ENCODE data around the gene PRKCH. TPM values are rescaled to one million over a fixed set of nuclear protein-coding genes. Genes with fewer than 3 reads are reported as not detected.

Gene PRKCH
- total and polyA plus RNA-seq, 2 of the 13 experiments (the other 11 are each of a cell fraction or from before 2014, with no cell fraction given), result 0.48 to 1.3 TPM

DNA sequence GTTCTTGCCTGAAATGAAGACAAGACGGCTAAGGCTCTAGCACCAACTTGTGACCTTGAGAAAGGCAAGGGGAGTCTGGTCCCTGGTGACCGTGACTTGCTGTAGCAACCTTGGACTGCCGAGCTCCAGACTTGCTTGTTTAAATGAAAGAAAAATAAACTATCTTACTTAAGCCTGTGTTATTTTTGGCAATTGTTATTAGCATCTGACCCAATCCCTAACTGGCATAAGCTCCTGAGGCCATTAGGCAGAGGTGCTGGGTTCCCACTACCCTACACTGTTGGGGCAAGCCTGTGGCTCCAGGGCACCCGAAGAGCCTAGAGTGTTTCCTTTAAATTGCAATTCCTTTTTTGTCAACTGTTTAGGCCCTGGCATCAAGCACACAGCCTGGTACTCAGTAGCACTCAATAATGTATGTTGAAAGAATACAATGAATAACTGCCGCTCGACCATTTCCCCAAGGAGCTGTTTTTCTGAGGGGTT lies 267.1 kb downstream of the PRKCH start:
- Histone ChIP-seq H3K9ac (ENCODE audit: insufficient read depth, low read depth, low read length) (no peak overlapping the region), H3K4me1 (ENCODE audit: insufficient read depth, low read length) (peaks cover 32% of the 10 kb centered on the region), H4K20me1 (ENCODE audit: insufficient read depth, low read length) (no peaks in the 10 kb centered on the region), H3K27ac (ENCODE audit: extremely low read length, insufficient read depth, low read length) (no peak overlapping the region), H3K79me2 (ENCODE audit: insufficient read depth, low read length) (no peaks in the 10 kb centered on the region), H3K9me3 (ENCODE audit: low read length) (no peaks in the 10 kb centered on the region), H3K27me3 (ENCODE audit: control insufficient read depth in 1 of 2, insufficient read depth in 2 of 2, low read length in 2 of 2) (no peaks in the 10 kb centered on the region; a peak in 2 of 5 replicates), H2AFZ (ENCODE audit: low read length) (no peak overlapping the region), H3K4me2 (ENCODE audit: low read depth, low read length) (no peak overlapping the region), H3K4me3 (replicated peaks in 1 of 3; ENCODE audit: insufficient read depth in 1 of 3, low read depth in 2 of 3, low read length in 3 of 3) (no peak overlapping the region), H3K36me3 (replicated peaks in 1 of 2; ENCODE audit: control insufficient read depth in 1 of 2, insufficient read depth in 2 of 2, low read length in 2 of 2) (no peaks in the 10 kb centered on the region)
- POLR2A ChIA-PET, result no interaction called here
- in situ Hi-C loops (cut with HindIII; ENCODE audit: extremely low pct_ligation_motif_present, low pct_unique_long_range_greater_than_20kb), result no loop called here
- intact Hi-C loops (cut with micrococcal nuclease; ENCODE audit: unreplicated experiment), result no loop called here
- DNase-seq (ENCODE audit: low spot score), result no peak
- TF ChIP-seq, protein P1, sequence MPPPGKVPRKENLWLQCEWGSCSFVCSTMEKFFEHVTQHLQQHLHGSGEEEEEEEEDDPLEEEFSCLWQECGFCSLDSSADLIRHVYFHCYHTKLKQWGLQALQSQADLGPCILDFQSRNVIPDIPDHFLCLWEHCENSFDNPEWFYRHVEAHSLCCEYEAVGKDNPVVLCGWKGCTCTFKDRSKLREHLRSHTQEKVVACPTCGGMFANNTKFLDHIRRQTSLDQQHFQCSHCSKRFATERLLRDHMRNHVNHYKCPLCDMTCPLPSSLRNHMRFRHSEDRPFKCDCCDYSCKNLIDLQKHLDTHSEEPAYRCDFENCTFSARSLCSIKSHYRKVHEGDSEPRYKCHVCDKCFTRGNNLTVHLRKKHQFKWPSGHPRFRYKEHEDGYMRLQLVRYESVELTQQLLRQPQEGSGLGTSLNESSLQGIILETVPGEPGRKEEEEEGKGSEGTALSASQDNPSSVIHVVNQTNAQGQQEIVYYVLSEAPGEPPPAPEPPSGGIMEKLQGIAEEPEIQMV (CRISPR knock-in tag; IDR thresholded peaks at IDR 0.05; ENCODE audit: low read depth), result no peak
- TF ChIP-seq SCMH1 (CRISPR knock-in tag; IDR thresholded peaks at IDR 0.05; ENCODE audit: borderline replicate concordance) (no peak), CERS6 (CRISPR knock-in tag; IDR thresholded peaks at IDR 0.05) (no peak), RNF2 (conservative IDR thresholded peaks at IDR 0.05; ENCODE audit: low read depth) (no peak), JARID2 (CRISPR knock-in tag; IDR thresholded peaks at IDR 0.05; ENCODE audit: insufficient replicate concordance) (no peak), FOXC1 (CRISPR knock-in tag; IDR thresholded peaks at IDR 0.05; ENCODE audit: borderline replicate concordance) (no peak), REXO4 (CRISPR knock-in tag; IDR thresholded peaks at IDR 0.05; ENCODE audit: borderline replicate concordance) (no peak), ZNF691 (CRISPR knock-in tag; IDR thresholded peaks at IDR 0.05; ENCODE audit: borderline replicate concordance, low read depth) (no peak), FOXK2 (IDR thresholded peaks at IDR 0.05) (no peak), U2AF2 (IDR thresholded peaks at IDR 0.05; ENCODE audit: low read depth, low read length) (no peak), ZNF382 (CRISPR knock-in tag; IDR thresholded peaks at IDR 0.05; ENCODE audit: borderline replicate concordance) (no peak)
- TF ChIP-seq, protein P2, sequence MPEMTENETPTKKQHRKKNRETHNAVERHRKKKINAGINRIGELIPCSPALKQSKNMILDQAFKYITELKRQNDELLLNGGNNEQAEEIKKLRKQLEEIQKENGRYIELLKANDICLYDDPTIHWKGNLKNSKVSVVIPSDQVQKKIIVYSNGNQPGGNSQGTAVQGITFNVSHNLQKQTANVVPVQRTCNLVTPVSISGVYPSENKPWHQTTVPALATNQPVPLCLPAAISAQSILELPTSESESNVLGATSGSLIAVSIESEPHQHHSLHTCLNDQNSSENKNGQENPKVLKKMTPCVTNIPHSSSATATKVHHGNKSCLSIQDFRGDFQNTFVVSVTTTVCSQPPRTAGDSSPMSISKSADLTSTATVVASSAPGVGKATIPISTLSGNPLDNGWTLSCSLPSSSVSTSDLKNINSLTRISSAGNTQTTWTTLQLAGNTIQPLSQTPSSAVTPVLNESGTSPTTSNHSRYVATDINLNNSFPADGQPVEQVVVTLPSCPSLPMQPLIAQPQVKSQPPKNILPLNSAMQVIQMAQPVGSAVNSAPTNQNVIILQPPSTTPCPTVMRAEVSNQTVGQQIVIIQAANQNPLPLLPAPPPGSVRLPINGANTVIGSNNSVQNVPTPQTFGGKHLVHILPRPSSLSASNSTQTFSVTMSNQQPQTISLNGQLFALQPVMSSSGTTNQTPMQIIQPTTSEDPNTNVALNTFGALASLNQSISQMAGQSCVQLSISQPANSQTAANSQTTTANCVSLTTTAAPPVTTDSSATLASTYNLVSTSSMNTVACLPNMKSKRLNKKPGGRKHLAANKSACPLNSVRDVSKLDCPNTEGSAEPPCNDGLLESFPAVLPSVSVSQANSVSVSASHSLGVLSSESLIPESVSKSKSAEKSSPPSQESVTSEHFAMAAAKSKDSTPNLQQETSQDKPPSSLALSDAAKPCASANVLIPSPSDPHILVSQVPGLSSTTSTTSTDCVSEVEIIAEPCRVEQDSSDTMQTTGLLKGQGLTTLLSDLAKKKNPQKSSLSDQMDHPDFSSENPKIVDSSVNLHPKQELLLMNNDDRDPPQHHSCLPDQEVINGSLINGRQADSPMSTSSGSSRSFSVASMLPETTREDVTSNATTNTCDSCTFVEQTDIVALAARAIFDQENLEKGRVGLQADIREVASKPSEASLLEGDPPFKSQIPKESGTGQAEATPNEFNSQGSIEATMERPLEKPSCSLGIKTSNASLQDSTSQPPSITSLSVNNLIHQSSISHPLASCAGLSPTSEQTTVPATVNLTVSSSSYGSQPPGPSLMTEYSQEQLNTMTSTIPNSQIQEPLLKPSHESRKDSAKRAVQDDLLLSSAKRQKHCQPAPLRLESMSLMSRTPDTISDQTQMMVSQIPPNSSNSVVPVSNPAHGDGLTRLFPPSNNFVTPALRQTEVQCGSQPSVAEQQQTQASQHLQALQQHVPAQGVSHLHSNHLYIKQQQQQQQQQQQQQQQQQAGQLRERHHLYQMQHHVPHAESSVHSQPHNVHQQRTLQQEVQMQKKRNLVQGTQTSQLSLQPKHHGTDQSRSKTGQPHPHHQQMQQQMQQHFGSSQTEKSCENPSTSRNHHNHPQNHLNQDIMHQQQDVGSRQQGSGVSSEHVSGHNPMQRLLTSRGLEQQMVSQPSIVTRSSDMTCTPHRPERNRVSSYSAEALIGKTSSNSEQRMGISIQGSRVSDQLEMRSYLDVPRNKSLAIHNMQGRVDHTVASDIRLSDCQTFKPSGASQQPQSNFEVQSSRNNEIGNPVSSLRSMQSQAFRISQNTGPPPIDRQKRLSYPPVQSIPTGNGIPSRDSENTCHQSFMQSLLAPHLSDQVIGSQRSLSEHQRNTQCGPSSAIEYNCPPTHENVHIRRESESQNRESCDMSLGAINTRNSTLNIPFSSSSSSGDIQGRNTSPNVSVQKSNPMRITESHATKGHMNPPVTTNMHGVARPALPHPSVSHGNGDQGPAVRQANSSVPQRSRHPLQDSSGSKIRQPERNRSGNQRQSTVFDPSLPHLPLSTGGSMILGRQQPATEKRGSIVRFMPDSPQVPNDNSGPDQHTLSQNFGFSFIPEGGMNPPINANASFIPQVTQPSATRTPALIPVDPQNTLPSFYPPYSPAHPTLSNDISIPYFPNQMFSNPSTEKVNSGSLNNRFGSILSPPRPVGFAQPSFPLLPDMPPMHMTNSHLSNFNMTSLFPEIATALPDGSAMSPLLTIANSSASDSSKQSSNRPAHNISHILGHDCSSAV (CRISPR knock-in tag; IDR thresholded peaks at IDR 0.05; ENCODE audit: borderline replicate concordance), result no peak
- CTCF ChIA-PET (ENCODE audit: low intra/inter-chr PET ratio, low total read pairs), result no interaction called here
- no TSS peak for BruUV-seq (replicated peaks)
- no peak for ATAC-seq
- no peak for FAIRE-seq
- WGBS (ENCODE audit: low lambda C conversion rate), result 78% methylated on average over 6 of the region's 6 CpGs
